Stimulated activated CD8-positive, alpha-beta memory T cell treated with anti-CD3 and anti-CD28 coated beads, Interleukin-15, amount 100 ng/mL, for 1 hour (primary cell): ENCODE results near the gene BCL2L12.

Experiments used
- DNase-seq: peaks from one replicate; pipeline ENCODE4 v3.0.0-alpha.2; 2020; ENCODE audit warnings: low read depth

BCL2L12 gene

GRCh38 chr19:49642492-49643035 is 23.2 kb upstream of the BCL2L12 start:
- no peak for DNase-seq

DNA sequence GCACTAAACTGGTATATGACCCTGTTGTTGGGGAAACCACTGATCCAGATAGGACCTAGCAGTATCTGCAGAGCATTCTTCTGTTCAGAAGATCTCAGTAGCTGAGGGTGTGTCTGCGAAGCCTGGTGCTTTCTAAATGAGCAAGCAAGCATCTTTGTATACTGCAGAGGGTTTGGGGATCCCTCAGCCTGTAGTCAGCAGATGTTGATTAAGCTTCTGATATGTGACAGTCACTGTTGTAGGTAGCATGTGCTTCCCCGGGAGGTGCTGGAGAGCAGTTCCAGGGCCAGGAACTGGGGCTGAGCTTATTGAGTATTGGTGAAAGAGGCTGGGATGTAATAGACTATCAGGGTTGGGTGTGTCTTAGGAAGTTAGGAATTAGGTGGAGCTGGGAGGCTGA is 22.3 kb upstream of the BCL2L12 start:
- DNase-seq, result no peak

DNA sequence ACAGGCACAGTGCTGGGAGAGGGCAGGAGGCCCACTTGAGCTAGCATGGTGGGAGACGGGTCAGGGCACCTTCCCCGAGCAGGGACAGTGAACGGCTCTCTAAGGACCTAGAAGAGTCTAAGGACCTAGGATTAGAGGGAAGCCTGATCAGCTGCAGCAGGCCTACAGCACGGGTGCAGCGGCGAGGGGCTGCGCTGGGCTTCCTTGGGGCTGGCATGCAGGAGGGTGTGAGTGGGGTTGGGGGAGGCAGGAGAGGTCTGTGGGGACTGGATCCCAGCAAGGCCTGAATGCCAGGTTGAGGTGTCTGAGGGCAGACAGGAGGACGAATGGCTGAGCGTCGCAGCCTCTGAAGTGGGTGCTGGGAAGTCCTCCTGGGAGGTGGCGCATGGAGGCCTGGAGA is 20.1 kb upstream of the BCL2L12 start:
- no peak for DNase-seq

DNA sequence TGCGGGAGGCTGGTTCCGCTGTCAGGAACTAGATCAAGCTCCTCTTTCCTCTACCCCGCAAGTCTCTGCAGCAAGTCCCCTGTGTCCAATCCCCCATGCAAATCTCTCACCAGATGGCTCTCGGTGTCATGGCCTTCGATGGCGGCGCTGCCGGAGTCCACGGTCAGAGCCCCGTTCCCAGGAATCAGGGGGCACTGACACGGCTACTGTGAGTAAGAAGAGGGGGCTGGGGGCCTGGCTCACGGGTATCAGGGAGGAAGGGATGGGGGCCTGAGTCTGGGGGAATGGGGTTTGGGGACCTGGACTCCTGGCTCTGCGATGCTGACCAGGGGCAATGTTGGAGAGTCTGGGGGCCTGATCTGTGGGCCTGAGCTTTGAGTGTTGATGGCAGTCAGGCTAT is 19.7 kb upstream of the BCL2L12 start:
- no peak for DNase-seq

GRCh38 chr19:49646586-49646985 is 19.1 kb upstream of the BCL2L12 start:
- DNase-seq, result no peak

- no peak for DNase-seq
Observed at GRCh38 chr19:49651029-49651819, 14.5 kb upstream of the BCL2L12 start.

GRCh38 chr19:49651820-49652550 is 13.7 kb upstream of the BCL2L12 start:
- DNase-seq, result no peak

DNA sequence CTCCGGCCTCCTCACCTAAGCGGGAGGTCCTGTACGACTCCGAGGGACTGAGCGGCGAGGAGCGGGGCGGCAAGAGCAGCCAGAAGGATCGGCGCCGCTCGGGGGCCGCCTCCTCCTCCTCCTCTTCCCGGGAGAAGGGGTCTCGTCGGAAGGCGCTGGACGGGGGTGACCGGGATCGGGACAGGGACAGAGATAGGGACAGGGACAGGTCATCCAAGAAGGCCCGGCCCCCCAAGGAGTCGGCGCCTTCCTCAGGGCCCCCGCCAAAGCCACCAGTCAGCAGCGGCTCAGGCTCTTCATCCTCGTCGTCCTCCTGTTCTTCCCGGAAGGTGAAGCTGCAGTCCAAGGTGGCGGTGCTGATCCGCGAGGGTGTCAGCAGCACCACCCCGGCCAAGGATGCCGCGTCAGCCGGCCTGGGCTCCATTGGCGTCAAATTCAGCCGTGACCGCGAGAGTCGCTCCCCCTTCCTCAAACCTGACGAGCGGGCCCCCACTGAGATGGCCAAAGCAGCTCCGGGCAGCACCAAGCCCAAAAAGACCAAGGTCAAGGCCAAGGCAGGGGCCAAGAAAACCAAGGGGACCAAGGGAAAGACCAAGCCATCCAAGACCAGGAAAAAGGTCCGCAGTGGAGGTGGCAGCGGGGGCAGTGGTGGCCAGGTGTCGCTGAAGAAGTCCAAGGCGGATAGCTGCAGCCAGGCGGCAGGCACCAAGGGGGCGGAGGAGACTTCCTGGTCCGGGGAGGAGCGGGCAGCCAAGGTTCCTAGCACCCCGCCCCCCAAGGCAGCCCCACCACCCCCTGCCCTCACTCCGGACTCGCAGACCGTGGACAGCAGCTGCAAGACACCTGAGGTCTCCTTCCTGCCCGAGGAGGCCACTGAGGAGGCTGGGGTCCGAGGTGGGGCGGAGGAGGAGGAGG is 12.9 kb upstream of the BCL2L12 start:
- DNase-seq, result no peak

- no peak for DNase-seq
Observed at GRCh38 chr19:49653466-49653806, 12.3 kb upstream of the BCL2L12 start.

DNA sequence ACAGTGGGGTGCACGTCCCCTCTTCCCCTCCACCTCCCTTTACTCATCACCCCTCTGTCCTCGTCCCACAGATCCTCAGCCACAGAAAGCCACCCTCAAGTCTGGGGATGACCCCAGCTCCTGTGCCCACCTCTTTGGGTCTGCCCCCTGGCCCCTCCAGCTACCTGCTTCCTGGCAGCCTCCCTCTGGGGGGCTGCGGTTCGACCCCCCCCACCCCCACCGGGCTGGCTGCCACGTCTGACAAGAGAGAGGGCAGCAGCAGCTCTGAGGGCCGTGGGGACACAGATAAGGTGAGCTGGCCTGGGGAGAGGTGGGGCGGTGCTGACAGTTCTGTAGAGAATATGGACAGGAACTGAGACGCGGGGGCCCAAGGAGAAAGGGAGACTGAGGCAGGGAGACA is 11.2 kb upstream of the BCL2L12 start:
- DNase-seq, result no peak

GRCh38 chr19:49655570-49656455 is 9.9 kb upstream of the BCL2L12 start:
- no peak for DNase-seq

GRCh38 chr19:49656456-49657109 is 9.2 kb upstream of the BCL2L12 start:
- DNase-seq, result no peak

DNA sequence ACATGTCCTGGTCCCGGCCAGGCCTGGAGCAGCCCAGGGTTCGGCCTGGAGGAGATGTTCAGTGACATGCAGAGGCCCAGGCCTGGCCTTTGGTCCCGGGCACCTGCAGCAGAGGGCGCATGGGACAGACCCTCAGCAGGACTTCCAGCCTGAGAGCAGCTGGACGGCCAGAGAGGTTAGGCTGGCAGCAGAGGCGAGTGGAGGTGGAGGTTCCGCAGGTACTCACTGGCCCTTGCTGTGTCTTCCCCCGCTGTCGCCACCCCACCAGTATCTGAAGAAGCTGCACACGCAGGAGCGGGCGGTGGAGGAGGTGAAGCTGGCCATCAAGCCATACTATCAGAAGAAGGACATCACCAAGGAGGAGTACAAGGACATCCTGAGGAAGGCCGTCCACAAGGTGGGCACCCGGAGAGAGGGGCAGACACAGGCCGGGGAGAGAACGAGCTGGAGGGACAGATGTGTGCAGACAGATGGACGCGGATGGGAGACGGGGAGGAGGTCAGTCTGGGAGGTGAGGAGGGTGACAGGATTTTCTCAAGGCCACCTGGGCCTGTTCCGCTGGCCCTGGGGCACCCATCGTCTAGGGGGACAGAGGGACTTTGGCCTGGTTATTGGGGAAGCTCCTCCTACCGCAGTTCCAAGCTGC is 8.1 kb upstream of the BCL2L12 start:
- no peak for DNase-seq

DNA sequence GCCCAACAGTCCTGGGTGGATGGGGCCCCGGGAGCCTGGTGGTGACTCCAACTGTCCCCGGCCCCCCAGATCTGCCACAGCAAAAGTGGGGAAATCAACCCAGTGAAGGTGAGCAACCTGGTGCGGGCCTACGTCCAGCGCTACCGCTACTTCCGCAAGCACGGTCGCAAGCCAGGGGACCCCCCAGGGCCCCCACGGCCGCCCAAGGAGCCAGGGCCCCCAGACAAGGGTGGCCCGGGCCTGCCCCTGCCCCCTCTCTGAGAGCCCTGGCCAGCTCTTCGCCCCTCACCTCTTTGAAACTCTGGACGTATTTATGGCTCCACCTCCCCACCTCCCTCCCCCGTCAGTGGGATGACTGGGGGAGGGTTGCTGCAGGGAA is 7.6 kb upstream of the BCL2L12 start:
- DNase-seq, result no peak

- DNase-seq, result no peak
Observed at GRCh38 chr19:49658566-49659442, 6.9 kb upstream of the BCL2L12 start.

DNA sequence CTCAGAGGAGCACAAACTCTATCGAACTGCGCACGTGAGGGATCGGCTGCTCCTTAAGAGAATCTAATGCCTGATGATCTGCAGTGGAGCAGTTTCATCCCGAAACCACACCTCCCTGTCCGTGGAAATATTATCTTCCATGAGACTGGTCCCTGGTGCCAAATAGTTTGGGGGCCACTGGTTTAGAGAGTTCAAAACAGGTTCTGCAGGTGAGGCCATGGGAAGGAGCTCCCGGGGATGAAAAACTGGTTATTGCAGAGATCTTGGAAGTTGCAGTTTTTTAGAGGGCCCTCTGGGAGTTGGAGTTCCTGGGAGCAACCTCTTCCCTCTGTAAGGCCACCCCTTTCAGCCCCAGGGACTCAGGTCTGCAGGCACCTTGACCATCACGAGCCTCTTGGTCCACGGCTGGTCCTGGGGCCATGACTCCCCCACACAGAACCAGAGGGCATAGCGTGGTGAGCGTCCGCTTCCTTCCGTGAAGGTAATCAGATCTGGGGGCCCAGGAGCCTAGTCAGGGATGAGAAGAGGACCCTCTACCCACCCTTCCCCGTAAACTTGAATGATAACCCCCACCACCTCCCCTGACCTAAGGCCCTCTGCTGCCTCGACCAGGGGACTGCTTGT is 5.3 kb upstream of the BCL2L12 start:
- no peak for DNase-seq

GRCh38 chr19:49662011-49662410 is 3.7 kb upstream of the BCL2L12 start:
- DNase-seq, result no peak

DNA sequence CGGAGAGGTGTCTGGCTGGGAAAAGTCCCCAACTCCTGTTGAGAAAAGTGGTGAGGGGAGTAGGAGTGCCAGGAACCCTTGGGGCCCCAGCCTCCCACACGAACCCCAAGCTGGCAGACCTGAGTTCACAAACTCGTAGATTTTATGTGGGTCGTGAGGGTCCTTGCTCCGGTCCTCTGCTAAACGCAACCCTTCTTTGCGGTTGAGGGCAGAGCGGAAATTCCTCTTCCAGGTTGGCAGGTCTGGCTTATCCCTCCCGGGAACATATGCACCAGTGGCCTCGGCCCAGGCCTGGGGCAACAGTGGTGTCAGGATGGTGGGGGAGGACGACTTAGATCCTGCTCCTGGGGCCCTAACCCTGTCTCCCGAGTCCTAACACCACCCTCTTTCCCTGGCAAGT is 2.5 kb upstream of the BCL2L12 start:
- DNase-seq, result no peak
